H1 (cell line): Measurements from ENCODE around the gene ANKH. TPM values are rescaled to one million over a fixed set of nuclear protein-coding genes. Genes with fewer than 3 reads are reported as not detected.

Experiments used
- CTCF ChIA-PET: fragments of 300-600 bp; sonication (Branson Sonifier 250); formaldehyde crosslinking; loops from one replicate; lab custom pipeline; 2021; ENCODE audit not compliant: partially characterized antibody; lab: Charles Lee
- POLR2A ChIA-PET: fragments of 300-600 bp; sonication (Branson Sonifier 250); formaldehyde crosslinking; loops from one replicate; lab custom pipeline; 2021; ENCODE audit warnings: inconsistent platforms; ENCODE audit not compliant: partially characterized antibody; lab: Charles Lee
- DNase-seq, 2 experiments: peaks; one replicate each; pipeline versions ENCODE4 v3.0.0 to v3.0.0-alpha.2; 2010 to 2022; ENCODE audit warnings: low spot score in 2 of 2, low read depth in 1 of 2, mixed read lengths in 1 of 2
- FAIRE-seq: peaks from 2 replicates; lab custom pipeline; 2011; peaks lifted over from hg19 to GRCh38; lab: Jason Lieb, UNC
- H2AFZ ChIP-seq: 2 replicates; pipeline ENCODE4 v1.8.1; 2012; ENCODE audit warnings: low read length, inconsistent platforms
- H2AK5ac ChIP-seq: 2 replicates; pipeline ENCODE4 v1.6.1; 2013; ENCODE audit warnings: low read depth, low read length
- H2BK120ac ChIP-seq: replicated peaks from 2 replicates; pipeline ENCODE3; 2013; ENCODE audit warnings: low read depth, low read length, inconsistent platforms
- H2BK12ac ChIP-seq: 2 replicates; pipeline ENCODE4 v1.6.1; 2013; ENCODE audit warnings: low read depth, low read length
- H2BK15ac ChIP-seq: 2 replicates; pipeline ENCODE4 v1.6.1; 2013; ENCODE audit warnings: low read length
- H2BK20ac ChIP-seq: 2 replicates; pipeline ENCODE4 v1.6.1; 2013; ENCODE audit warnings: low read length
- H2BK5ac ChIP-seq: 2 replicates; pipeline ENCODE4 v1.6.1; 2013; ENCODE audit warnings: low read depth, low read length
- H3K14ac ChIP-seq: 2 replicates; pipeline ENCODE4 v1.6.1; 2013; ENCODE audit warnings: inconsistent platforms; ENCODE audit not compliant: insufficient read length
- H3K18ac ChIP-seq: 2 replicates; pipeline ENCODE4 v1.6.1; 2013; ENCODE audit warnings: low read length; ENCODE audit errors: extremely low read depth
- H3K23ac ChIP-seq: 2 replicates; pipeline ENCODE4 v1.6.1; 2013; ENCODE audit warnings: inconsistent platforms; ENCODE audit not compliant: insufficient read length
- H3K23me2 ChIP-seq: 2 replicates; pipeline ENCODE4 v1.6.1; 2013; ENCODE audit warnings: low read depth, low read length
- H3K27ac ChIP-seq: 2 replicates; pipeline ENCODE4 v1.6.1; 2011; ENCODE audit warnings: low read depth, low read length, inconsistent platforms
- H3K27me3 ChIP-seq, 4 experiments: replicated peaks in 1 of 4; 1 replicate in 1 of 4; 2 replicates in 3 of 4; pipeline versions ENCODE4 v1.6.1 to v1.8.1; 2011 to 2013; ENCODE audit warnings: low read length in 3 of 4, mild to moderate bottlenecking in 3 of 4, inconsistent platforms in 2 of 4, mixed read lengths in 2 of 4, moderate library complexity in 1 of 4; ENCODE audit not compliant: control insufficient read depth in 3 of 4, insufficient read depth in 3 of 4; ENCODE audit errors: extremely low read depth in 1 of 4
- H3K36me3 ChIP-seq, 4 experiments: 2 replicates each; pipeline versions ENCODE4 v1.6.1 to v1.8.1; 2011 to 2013; ENCODE audit warnings: mild to moderate bottlenecking in 4 of 4, low read length in 3 of 4, moderate library complexity in 2 of 4, control low read depth in 1 of 4, inconsistent platforms in 1 of 4; ENCODE audit not compliant: insufficient read depth in 4 of 4, control insufficient read depth in 2 of 4
- H3K4ac ChIP-seq: replicated peaks from 2 replicates; pipeline ENCODE3; 2013; ENCODE audit warnings: low read length, low read depth, mixed read lengths, inconsistent platforms; ENCODE audit not compliant: insufficient read length
- H3K4me1 ChIP-seq, 4 experiments: replicated peaks in 1 of 4; 1 replicate in 1 of 4; 2 replicates in 3 of 4; pipeline versions ENCODE4 v1.6.1 to v1.8.1; 2011 to 2013; ENCODE audit warnings: low read length in 3 of 4, inconsistent platforms in 2 of 4, mixed read lengths in 1 of 4; ENCODE audit not compliant: insufficient read depth in 4 of 4, control insufficient read depth in 3 of 4
- H3K4me2 ChIP-seq, 2 experiments: 2 replicates each; pipeline versions ENCODE4 v1.6.1 to v1.8.1; 2011 to 2013; ENCODE audit warnings: low read depth in 2 of 2, low read length in 2 of 2, control low read depth in 1 of 2, inconsistent platforms in 1 of 2, mild to moderate bottlenecking in 1 of 2; ENCODE audit not compliant: insufficient read depth in 1 of 2
- H3K4me3 ChIP-seq, 4 experiments: fragments of 200-600, 300-600 bp in 1 of 4; sonication (generic), shearing (Covaris generic), sonication (Bioruptor Twin) in 1 of 4; 2 replicates each; pipeline versions ENCODE4 v1.5.1 to v1.8.1; 2011 to 2016; ENCODE audit warnings: low read length in 4 of 4, low read depth in 3 of 4, control low read depth in 2 of 4, inconsistent platforms in 2 of 4, mild to moderate bottlenecking in 2 of 4, mixed read lengths in 1 of 4, moderate library complexity in 1 of 4; ENCODE audit not compliant: insufficient read depth in 2 of 4; ENCODE audit errors: extremely low read depth in 1 of 4
- H3K56ac ChIP-seq: replicated peaks from 2 replicates; pipeline ENCODE3; 2013; ENCODE audit warnings: low read depth, mild to moderate bottlenecking, mixed read lengths, low read length, inconsistent platforms; ENCODE audit not compliant: insufficient read length
- H3K79me1 ChIP-seq: 2 replicates; pipeline ENCODE4 v1.6.1; 2013; ENCODE audit warnings: low read depth, low read length, control low read depth
- H3K79me2 ChIP-seq, 2 experiments: 2 replicates each; pipeline versions ENCODE4 v1.6.1 to v1.8.1; 2012 to 2013; ENCODE audit warnings: low read length in 2 of 2, mild to moderate bottlenecking in 2 of 2, inconsistent platforms in 1 of 2; ENCODE audit not compliant: insufficient read depth in 2 of 2, control insufficient read depth in 1 of 2
- H3K9ac ChIP-seq, 4 experiments: replicated peaks in 1 of 4; 1 replicate in 1 of 4; 2 replicates in 3 of 4; pipeline versions ENCODE4 v1.6.1 to v1.8.1; 2011 to 2013; ENCODE audit warnings: low read depth in 3 of 4, low read length in 3 of 4, control low read depth in 2 of 4, mild to moderate bottlenecking in 2 of 4, moderate library complexity in 2 of 4, inconsistent platforms in 1 of 4; ENCODE audit errors: extremely low read depth in 1 of 4
- H3K9me3 ChIP-seq, 2 experiments: 2 replicates each; pipeline versions ENCODE4 v1.6.1 to v1.8.1; 2012 to 2013; ENCODE audit warnings: mild to moderate bottlenecking in 2 of 2, moderate library complexity in 2 of 2, control low read depth in 1 of 2, inconsistent platforms in 1 of 2, low read depth in 1 of 2, low read length in 1 of 2, mixed read lengths in 1 of 2; ENCODE audit not compliant: insufficient read depth in 2 of 2
- H4K20me1 ChIP-seq, 2 experiments: replicated peaks in 1 of 2; 2 replicates each; pipeline versions ENCODE3 to v1.8.1; 2011 to 2013; ENCODE audit warnings: inconsistent platforms in 2 of 2, low read length in 2 of 2, mild to moderate bottlenecking in 1 of 2; ENCODE audit not compliant: insufficient read depth in 2 of 2, control insufficient read depth in 1 of 2
- H4K5ac ChIP-seq: 2 replicates; pipeline ENCODE4 v1.6.1; 2013; ENCODE audit warnings: low read length, low read depth, mixed read lengths, inconsistent platforms; ENCODE audit not compliant: insufficient read length
- H4K8ac ChIP-seq: 2 replicates; pipeline ENCODE4 v1.8.0; 2013; ENCODE audit warnings: mild to moderate bottlenecking, moderate library complexity, low read length, inconsistent platforms; ENCODE audit not compliant: insufficient read depth; ENCODE audit errors: extremely low read depth
- H4K91ac ChIP-seq: replicated peaks from 2 replicates; pipeline ENCODE3; 2013; ENCODE audit warnings: low read length, mixed read lengths, inconsistent platforms; ENCODE audit not compliant: insufficient read length
- CEBPB ChIP-seq: IDR thresholded peaks from 2 replicates; pipeline ENCODE4 v1.6.1; 2012; ENCODE audit warnings: low read depth, low read length
- EP300 ChIP-seq, 2 experiments: IDR thresholded peaks; 1 replicate in 1 of 2; 2 replicates in 1 of 2; pipeline ENCODE4 v1.6.1; 2011 to 2012; ENCODE audit warnings: low read depth in 2 of 2, low read length in 2 of 2, mild to moderate bottlenecking in 2 of 2, borderline replicate concordance in 1 of 2, inconsistent platforms in 1 of 2, moderate library complexity in 1 of 2
- JUND ChIP-seq: IDR thresholded peaks from 2 replicates; pipeline ENCODE4 v1.6.1; 2011; ENCODE audit warnings: mild to moderate bottlenecking, improper control_type of control experiment, low read length
- KDM4A ChIP-seq: IDR thresholded peaks from one replicate; pipeline ENCODE4 v1.7.1; 2012; ENCODE audit warnings: low read depth, mild to moderate bottlenecking, moderate library complexity, low read length, inconsistent platforms; ENCODE audit not compliant: severe bottlenecking
- RBBP5 ChIP-seq: IDR thresholded peaks from 2 replicates; pipeline ENCODE4 v1.7.1; 2012; ENCODE audit warnings: low read depth, mild to moderate bottlenecking, inconsistent platforms, low read length, moderate library complexity, borderline replicate concordance
- RFX5 ChIP-seq: IDR thresholded peaks from 2 replicates; pipeline ENCODE4 v1.6.1; 2011; ENCODE audit warnings: low read depth, low read length, improper control_type of control experiment, borderline replicate concordance
- WGBS, 2 experiments: shearing (Covaris generic) in 1 of 2; methylation state at CpG; one replicate each; pipeline versions ENCODE4 v1.1.6 to v1.1.7; 2013 to 2015; ENCODE audit warnings: low lambda C conversion rate in 2 of 2, mixed read lengths in 2 of 2, inconsistent platforms in 1 of 2, low coverage in 1 of 2, missing lambda C conversion rate in 1 of 2; ENCODE audit not compliant: insufficient replicate concordance in 2 of 2, insufficient coverage in 1 of 2, insufficient read length in 1 of 2; ENCODE audit errors: extremely low coverage in 1 of 2, missing lambda C conversion rate in 1 of 2; 5-methylcytosine and 5-hydroxymethylcytosine counted together
- polyA plus RNA-seq, 7 experiments: library from polyadenylated mRNA; depleted of rRNA in 3 of 7; stranded (reverse) in 5 of 7; unstranded in 2 of 7; fragments of >200 nt in 5 of 7; fragments of 200-250 nt in 2 of 7; gene quantifications; 1 replicate in 5 of 7; 2 replicates in 1 of 7; 4 replicates in 1 of 7; pipeline versions ENCODE4 v1.2.1 to v1.2.3, GENCODE V29; 2011 to 2013; ENCODE audit warnings: missing spikeins in 2 of 7, mixed read lengths in 2 of 7
- total RNA-seq: library from RNA; stranded (reverse); fragmentation: NEBNext Ultra II Directional; extraction: Animal tissue kit (Norgen Biotek cat#: 25700); gene quantifications from 2 replicates; pipeline ENCODE4 v1.2.1, GENCODE V29; 2021

The ANKH gene
- total and polyA plus RNA-seq, 2 of the 8 experiments (the other 6 are each of a cell fraction or from before 2014, with no cell fraction given) = 5.3 to 13.0 TPM

DNA sequence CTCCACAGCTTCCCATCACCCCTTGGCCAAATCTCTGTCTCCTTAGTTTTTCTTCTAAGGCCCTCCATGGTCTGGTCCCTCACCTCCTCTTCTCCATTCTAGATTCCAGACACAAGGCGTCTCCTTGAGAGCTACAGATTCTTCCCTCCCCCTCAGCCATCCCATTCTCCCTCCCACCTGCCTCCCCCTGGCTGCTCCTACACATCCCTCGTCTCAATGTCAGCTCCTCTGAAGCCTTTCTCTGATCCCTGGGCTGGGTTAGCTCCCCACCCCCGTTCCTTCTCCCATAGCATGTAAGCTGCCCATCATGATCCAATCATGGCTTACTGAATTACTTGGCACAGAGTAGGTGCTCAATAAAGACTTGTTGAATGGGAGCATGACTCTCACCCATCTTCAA, 69.0 kb downstream of the ANKH start:
- H3K27ac ChIP-seq = no peak overlapping the region
- no peak overlapping the region for H2AK5ac ChIP-seq
- no peak overlapping the region for H2BK20ac ChIP-seq
- no peak overlapping the region for H2BK120ac ChIP-seq
- no peak overlapping the region for H3K14ac ChIP-seq
- H3K23ac ChIP-seq = no peak overlapping the region
- H2BK12ac ChIP-seq = no peak overlapping the region
- no peaks in the 10 kb centered on the region for H3K23me2 ChIP-seq
- H3K9ac ChIP-seq = no peak overlapping the region
- ChIA-PET POLR2A (no interaction called here), CTCF (interaction anchor here (0.6 to 1.1 kb wide), 2 partner anchors 24 to 56 kb away, joined by 3 to 5 read pairs; no protein-coding TSS in a partner anchor)
- H3K4me3 ChIP-seq = no peak overlapping the region
- H3K79me1 ChIP-seq = no peaks in the 10 kb centered on the region
- H2BK15ac ChIP-seq = no peak overlapping the region
- H3K4me2 ChIP-seq = no peak overlapping the region
- FAIRE-seq = no peak
- no peaks in the 10 kb centered on the region for H3K36me3 ChIP-seq
- H3K27me3 ChIP-seq = no peaks in the 10 kb centered on the region
- H2BK5ac ChIP-seq = no peak overlapping the region
- H3K4me1 ChIP-seq = no peaks in the 10 kb centered on the region
- H4K20me1 ChIP-seq = no peaks in the 10 kb centered on the region
- no peak overlapping the region for H4K5ac ChIP-seq
- H3K4ac ChIP-seq = no peak overlapping the region
- H3K18ac ChIP-seq = no peak overlapping the region
- H2AFZ ChIP-seq = no peak overlapping the region
- H4K8ac ChIP-seq = no peak overlapping the region
- H3K9me3 ChIP-seq = no peaks in the 10 kb centered on the region
- no peak overlapping the region for H4K91ac ChIP-seq
- no peaks in the 10 kb centered on the region for H3K79me2 ChIP-seq
- 93% methylated on average over 3 of the region's 3 CpGs; no CpG with 5 or more reads in 1 of the 2 experiments for WGBS, 2 experiments
- TF ChIP-seq EP300 (IDR thresholded peaks at IDR 0.05; ENCODE audit: borderline replicate concordance in 1 of 2, low read depth in 2 of 2, low read length in 2 of 2) = no peak
- TF ChIP-seq JUND = no peak
- no peak for TF ChIP-seq RFX5
- TF ChIP-seq CEBPB = no peak
- TF ChIP-seq KDM4A = no peak
- TF ChIP-seq RBBP5 = no peak
- no peak for DNase-seq
- no peak overlapping the region for H3K56ac ChIP-seq
